ENCODE data around the gene PRKN.

Gene PRKN

GRCh38 chr6:162014069-162014811 is 713.3 kb downstream of the PRKN start:
- no peak for DNase-seq

GRCh38 chr6:162005372-162005771 is 722.2 kb downstream of the PRKN start:
- no peak for DNase-seq

- DNase-seq = no peak
These were observed 730.8 kb downstream of the PRKN start for GRCh38 chr6:161996783-161997182.

GRCh38 chr6:161985876-161986423 is 741.6 kb downstream of the PRKN start:
- DNase-seq = no peak

- DNase-seq = no peak
These were observed 742.9 kb downstream of the PRKN start for GRCh38 chr6:161984713-161985112.

GRCh38 chr6:161976553-161976952 is 751.0 kb downstream of the PRKN start:
- no peak for DNase-seq

- DNase-seq = no peak
These were observed 754.5 kb downstream of the PRKN start for GRCh38 chr6:161973064-161973463.

GRCh38 chr6:161971043-161971442 is 756.5 kb downstream of the PRKN start:
- no peak for DNase-seq

- DNase-seq = no peak
These were observed 763.8 kb downstream of the PRKN start for GRCh38 chr6:161963634-161964234.

GRCh38 chr6:161963181-161963580 is 764.4 kb downstream of the PRKN start:
- no peak for DNase-seq

- no peak for DNase-seq
These were observed 765.8 kb downstream of the PRKN start for GRCh38 chr6:161961796-161962195.

- no peak for DNase-seq
These were observed 766.5 kb downstream of the PRKN start for GRCh38 chr6:161961046-161961445.

- DNase-seq = no peak
These were observed 768.5 kb downstream of the PRKN start for GRCh38 chr6:161959072-161959471.

- DNase-seq = no peak
These were observed 771.5 kb downstream of the PRKN start for GRCh38 chr6:161956082-161956481.

GRCh38 chr6:161954699-161955276 is 772.8 kb downstream of the PRKN start:
- no peak for DNase-seq

GRCh38 chr6:161954077-161954476 is 773.5 kb downstream of the PRKN start:
- DNase-seq = no peak

- no peak for DNase-seq
These were observed 776.4 kb downstream of the PRKN start for GRCh38 chr6:161951126-161951525.

GRCh38 chr6:161949531-161949930 is 778.0 kb downstream of the PRKN start:
- no peak for DNase-seq

- DNase-seq = no peak
These were observed 779.1 kb downstream of the PRKN start for GRCh38 chr6:161948462-161948861.

- DNase-seq = no peak
These were observed 780.2 kb downstream of the PRKN start for GRCh38 chr6:161947371-161947770.

GRCh38 chr6:161946461-161946860 is 781.1 kb downstream of the PRKN start:
- DNase-seq = no peak

- no peak for DNase-seq
These were observed 784.0 kb downstream of the PRKN start for GRCh38 chr6:161943561-161943960.

- no peak for DNase-seq
These were observed 786.0 kb downstream of the PRKN start for GRCh38 chr6:161941565-161941964.

- DNase-seq = no peak
These were observed 787.0 kb downstream of the PRKN start for GRCh38 chr6:161940519-161940918.

All from CD4-positive, alpha-beta T cell treated with Interleukin-4 for 4 hours (primary cell).